Hematopoietic multipotent progenitor cell treated with erythropoietin and hydrocortisone succinate and interleukin-3 and kit ligand, for 8 days (in vitro differentiated cells): Measurements from ENCODE around the gene COP1.
"Not testable (repeated sequence)": the region's sequence is repeated elsewhere in the genome, so short reads cannot be mapped to it uniquely, and the experiment has no call there.

ENCODE experiments used
- DNase-seq: peaks from one replicate; pipeline ENCODE4 v3.0.0-alpha.2; 2015

Gene COP1

GRCh38 chr1:176118985-176119384 is 88.1 kb downstream of the COP1 start:
- no peak for DNase-seq

- no peak for DNase-seq
Observed at GRCh38 chr1:176111835-176112234, 95.3 kb downstream of the COP1 start.

GRCh38 chr1:176110203-176110602 is 96.9 kb downstream of the COP1 start:
- DNase-seq: no peak

- DNase-seq: no peak
Observed at GRCh38 chr1:176102768-176103350, 104.2 kb downstream of the COP1 start.

GRCh38 chr1:176101951-176102642 is 105.0 kb downstream of the COP1 start:
- DNase-seq: no peak

GRCh38 chr1:176098560-176098959 is 108.5 kb downstream of the COP1 start:
- DNase-seq: no peak

GRCh38 chr1:176096015-176096414 is 111.1 kb downstream of the COP1 start:
- DNase-seq: no peak

GRCh38 chr1:176090766-176091165 is 116.3 kb downstream of the COP1 start:
- no peak for DNase-seq

- not testable (repeated sequence) for DNase-seq
Observed at GRCh38 chr1:176087746-176088145, 119.3 kb downstream of the COP1 start.

- peak; percentile 81 for DNase-seq
Observed at GRCh38 chr1:176073524-176074157, 133.4 kb downstream of the COP1 start.

- DNase-seq: no peak
Observed at GRCh38 chr1:176068901-176069300, 138.2 kb downstream of the COP1 start.

GRCh38 chr1:176068256-176068655 is 138.8 kb downstream of the COP1 start:
- DNase-seq: no peak

- DNase-seq: no peak
Observed at GRCh38 chr1:176066709-176067108, 140.4 kb downstream of the COP1 start.

- DNase-seq: no peak
Observed at GRCh38 chr1:176058686-176059085, 148.4 kb downstream of the COP1 start.

GRCh38 chr1:176056312-176056711 is 150.8 kb downstream of the COP1 start:
- no peak for DNase-seq

- no peak for DNase-seq
Observed at GRCh38 chr1:176055398-176055797, 151.7 kb downstream of the COP1 start.

- no peak for DNase-seq
Observed at GRCh38 chr1:176051902-176052518, 155.1 kb downstream of the COP1 start.

- no peak for DNase-seq
Observed at GRCh38 chr1:176051402-176051801, 155.7 kb downstream of the COP1 start.

GRCh38 chr1:176049582-176049981 is 157.5 kb downstream of the COP1 start:
- DNase-seq: no peak

GRCh38 chr1:176046926-176047325 is 160.2 kb downstream of the COP1 start:
- DNase-seq: no peak

GRCh38 chr1:176043537-176043936 is 163.5 kb downstream of the COP1 start:
- no peak for DNase-seq

GRCh38 chr1:176033881-176034280 is 173.2 kb downstream of the COP1 start:
- no peak for DNase-seq

GRCh38 chr1:176033474-176033873 is 173.6 kb downstream of the COP1 start:
- DNase-seq: no peak
